ENCODE results near the gene RTF2.

DNA sequence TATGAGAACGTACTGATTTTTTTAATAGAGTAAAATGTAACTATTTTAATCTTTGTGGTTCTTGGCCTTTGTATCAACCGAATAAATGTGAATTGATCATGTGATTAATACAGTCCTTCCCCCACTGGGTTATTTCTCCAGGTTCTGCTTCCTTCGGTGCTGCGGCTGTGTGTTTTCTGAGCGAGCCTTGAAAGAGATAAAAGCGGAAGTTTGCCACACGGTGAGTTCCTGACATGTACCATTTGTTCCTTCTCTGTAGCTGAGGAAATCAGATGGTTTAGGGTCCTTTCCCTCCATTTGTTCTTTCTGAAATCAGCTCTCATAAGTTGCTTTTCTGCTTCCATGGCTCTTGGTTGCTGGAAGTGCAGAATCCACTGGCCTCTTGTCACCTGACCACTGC, 15.5 kb downstream of the RTF2 start:
- TF ChIP-seq POLR2A (IDR thresholded peaks at IDR 0.05), result no peak
- TF ChIP-seq, protein P1, sequence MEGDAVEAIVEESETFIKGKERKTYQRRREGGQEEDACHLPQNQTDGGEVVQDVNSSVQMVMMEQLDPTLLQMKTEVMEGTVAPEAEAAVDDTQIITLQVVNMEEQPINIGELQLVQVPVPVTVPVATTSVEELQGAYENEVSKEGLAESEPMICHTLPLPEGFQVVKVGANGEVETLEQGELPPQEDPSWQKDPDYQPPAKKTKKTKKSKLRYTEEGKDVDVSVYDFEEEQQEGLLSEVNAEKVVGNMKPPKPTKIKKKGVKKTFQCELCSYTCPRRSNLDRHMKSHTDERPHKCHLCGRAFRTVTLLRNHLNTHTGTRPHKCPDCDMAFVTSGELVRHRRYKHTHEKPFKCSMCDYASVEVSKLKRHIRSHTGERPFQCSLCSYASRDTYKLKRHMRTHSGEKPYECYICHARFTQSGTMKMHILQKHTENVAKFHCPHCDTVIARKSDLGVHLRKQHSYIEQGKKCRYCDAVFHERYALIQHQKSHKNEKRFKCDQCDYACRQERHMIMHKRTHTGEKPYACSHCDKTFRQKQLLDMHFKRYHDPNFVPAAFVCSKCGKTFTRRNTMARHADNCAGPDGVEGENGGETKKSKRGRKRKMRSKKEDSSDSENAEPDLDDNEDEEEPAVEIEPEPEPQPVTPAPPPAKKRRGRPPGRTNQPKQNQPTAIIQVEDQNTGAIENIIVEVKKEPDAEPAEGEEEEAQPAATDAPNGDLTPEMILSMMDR (IDR thresholded peaks at IDR 0.05 in 8 of 11, conservative IDR thresholded peaks at IDR 0.05 in 3 of 11), result peak in 1 of 11 experiments; percentile 10

All from spleen (tissue), 7 donors.